LNCAP (cell line): ENCODE data around the gene FGFR2.

Source experiments
- CTCF ChIP-seq: fragments of 450-650 bp; IDR thresholded peaks from 2 replicates; pipeline ENCODE4 v1.5.1; 2017; ENCODE audit warnings: mild to moderate bottlenecking

The FGFR2 gene

GRCh38 chr10:121514141-121514865 lies 83.9 kb downstream of the FGFR2 start:
- TF ChIP-seq CTCF, result no peak

GRCh38 chr10:121511943-121512342 lies 86.3 kb downstream of the FGFR2 start:
- no peak for TF ChIP-seq CTCF

GRCh38 chr10:121511460-121511859 lies 86.8 kb downstream of the FGFR2 start:
- no peak for TF ChIP-seq CTCF

GRCh38 chr10:121510201-121510771 lies 88.0 kb downstream of the FGFR2 start:
- TF ChIP-seq CTCF, result no peak

- TF ChIP-seq CTCF, result no peak
Measured at GRCh38 chr10:121509796-121510195, 88.4 kb downstream of the FGFR2 start.

- TF ChIP-seq CTCF, result no peak
Measured at GRCh38 chr10:121509112-121509511, 89.1 kb downstream of the FGFR2 start.

GRCh38 chr10:121503587-121504051 lies 94.6 kb downstream of the FGFR2 start:
- TF ChIP-seq CTCF, result no peak
